ENCODE results near the gene ACTA1.

ACTA1 gene

DNA sequence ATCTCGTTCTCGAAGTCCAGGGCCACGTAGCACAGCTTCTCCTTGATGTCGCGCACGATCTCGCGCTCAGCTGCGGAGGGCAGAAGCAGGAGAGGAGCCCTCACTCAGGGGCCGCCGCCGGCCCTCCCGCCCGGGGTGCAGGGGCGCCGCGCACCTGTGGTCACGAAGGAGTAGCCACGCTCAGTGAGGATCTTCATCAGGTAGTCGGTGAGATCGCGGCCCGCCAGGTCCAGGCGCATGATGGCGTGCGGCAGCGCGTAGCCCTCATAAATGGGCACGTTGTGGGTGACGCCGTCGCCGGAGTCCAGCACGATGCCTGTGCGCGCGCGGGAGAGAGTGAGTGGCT is 1.8 kb downstream of the ACTA1 start:
- TF ChIP-seq, protein P1, sequence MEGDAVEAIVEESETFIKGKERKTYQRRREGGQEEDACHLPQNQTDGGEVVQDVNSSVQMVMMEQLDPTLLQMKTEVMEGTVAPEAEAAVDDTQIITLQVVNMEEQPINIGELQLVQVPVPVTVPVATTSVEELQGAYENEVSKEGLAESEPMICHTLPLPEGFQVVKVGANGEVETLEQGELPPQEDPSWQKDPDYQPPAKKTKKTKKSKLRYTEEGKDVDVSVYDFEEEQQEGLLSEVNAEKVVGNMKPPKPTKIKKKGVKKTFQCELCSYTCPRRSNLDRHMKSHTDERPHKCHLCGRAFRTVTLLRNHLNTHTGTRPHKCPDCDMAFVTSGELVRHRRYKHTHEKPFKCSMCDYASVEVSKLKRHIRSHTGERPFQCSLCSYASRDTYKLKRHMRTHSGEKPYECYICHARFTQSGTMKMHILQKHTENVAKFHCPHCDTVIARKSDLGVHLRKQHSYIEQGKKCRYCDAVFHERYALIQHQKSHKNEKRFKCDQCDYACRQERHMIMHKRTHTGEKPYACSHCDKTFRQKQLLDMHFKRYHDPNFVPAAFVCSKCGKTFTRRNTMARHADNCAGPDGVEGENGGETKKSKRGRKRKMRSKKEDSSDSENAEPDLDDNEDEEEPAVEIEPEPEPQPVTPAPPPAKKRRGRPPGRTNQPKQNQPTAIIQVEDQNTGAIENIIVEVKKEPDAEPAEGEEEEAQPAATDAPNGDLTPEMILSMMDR (conservative IDR thresholded peaks at IDR 0.05; ENCODE audit: low read length): no peak
- no peak overlapping the region for H3K4me3 ChIP-seq (ENCODE audit: low read length)
- no peak for DNase-seq (ENCODE audit: low read depth)

- TF ChIP-seq, protein P1 (conservative IDR thresholded peaks at IDR 0.05; ENCODE audit: low read length): no peak
- DNase-seq (ENCODE audit: low read depth): no peak
- no peak overlapping the region for H3K4me3 ChIP-seq (ENCODE audit: low read length)
These were observed 2.4 kb downstream of the ACTA1 start for GRCh38 chr1:229431284-229432115.

GRCh38 chr1:229430761-229431283 is 3.1 kb downstream of the ACTA1 start:
- peak; percentile 33 for DNase-seq (ENCODE audit: low read depth)
- no peak overlapping the region for H3K4me3 ChIP-seq (ENCODE audit: low read length)
- TF ChIP-seq, protein P1 (conservative IDR thresholded peaks at IDR 0.05; ENCODE audit: low read length): no peak

GRCh38 chr1:229428256-229428655 is 5.6 kb downstream of the ACTA1 start:
- H3K4me3 ChIP-seq (ENCODE audit: low read length): no peak overlapping the region
- no peak for DNase-seq (ENCODE audit: low read depth)
- TF ChIP-seq, protein P1 (conservative IDR thresholded peaks at IDR 0.05; ENCODE audit: low read length): no peak

GRCh38 chr1:229427572-229427971 is 6.3 kb downstream of the ACTA1 start:
- no peak for DNase-seq (ENCODE audit: low read depth)
- H3K4me3 ChIP-seq (ENCODE audit: low read length): no peak overlapping the region
- TF ChIP-seq, protein P1 (conservative IDR thresholded peaks at IDR 0.05; ENCODE audit: low read length): no peak

GRCh38 chr1:229425564-229426159 is 8.2 kb downstream of the ACTA1 start:
- H3K4me3 ChIP-seq (ENCODE audit: low read length): no peak overlapping the region
- DNase-seq (ENCODE audit: low read depth): no peak
- TF ChIP-seq, protein P1 (conservative IDR thresholded peaks at IDR 0.05; ENCODE audit: low read length): no peak

GRCh38 chr1:229420765-229421164 is 13.1 kb downstream of the ACTA1 start:
- DNase-seq (ENCODE audit: low read depth): no peak
- TF ChIP-seq, protein P1 (conservative IDR thresholded peaks at IDR 0.05; ENCODE audit: low read length): no peak
- no peak overlapping the region for H3K4me3 ChIP-seq (ENCODE audit: low read length)
